ENCODE measurements around the gene CPD.
"Not testable (repeated sequence)": the region's sequence is repeated elsewhere in the genome, so short reads cannot be mapped to it uniquely, and the experiment has no call there.

The CPD gene

DNA sequence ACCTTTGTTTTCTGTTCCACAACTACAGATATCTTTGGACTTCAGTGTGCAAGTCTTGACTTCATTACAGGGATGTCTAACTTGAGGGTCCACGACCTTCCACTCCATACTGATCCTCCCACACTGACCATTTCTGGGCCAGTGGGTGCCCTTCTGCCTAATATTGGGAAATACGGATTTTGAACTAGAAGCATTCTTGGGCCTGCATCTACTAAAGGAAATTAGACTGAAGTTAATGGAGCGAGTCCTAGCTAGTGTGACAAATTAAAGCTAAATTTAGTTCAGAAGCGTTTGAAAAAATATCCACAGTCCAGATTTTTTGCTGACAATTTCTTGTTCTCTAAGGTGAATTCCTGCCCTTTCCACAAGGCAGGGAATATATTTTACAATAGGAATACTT lies 34.9 kb upstream of the CPD start:
- no peak overlapping the region for H3K4me3 ChIP-seq (ENCODE audit: low read depth in 1 of 2, low read length in 2 of 2)

DNA sequence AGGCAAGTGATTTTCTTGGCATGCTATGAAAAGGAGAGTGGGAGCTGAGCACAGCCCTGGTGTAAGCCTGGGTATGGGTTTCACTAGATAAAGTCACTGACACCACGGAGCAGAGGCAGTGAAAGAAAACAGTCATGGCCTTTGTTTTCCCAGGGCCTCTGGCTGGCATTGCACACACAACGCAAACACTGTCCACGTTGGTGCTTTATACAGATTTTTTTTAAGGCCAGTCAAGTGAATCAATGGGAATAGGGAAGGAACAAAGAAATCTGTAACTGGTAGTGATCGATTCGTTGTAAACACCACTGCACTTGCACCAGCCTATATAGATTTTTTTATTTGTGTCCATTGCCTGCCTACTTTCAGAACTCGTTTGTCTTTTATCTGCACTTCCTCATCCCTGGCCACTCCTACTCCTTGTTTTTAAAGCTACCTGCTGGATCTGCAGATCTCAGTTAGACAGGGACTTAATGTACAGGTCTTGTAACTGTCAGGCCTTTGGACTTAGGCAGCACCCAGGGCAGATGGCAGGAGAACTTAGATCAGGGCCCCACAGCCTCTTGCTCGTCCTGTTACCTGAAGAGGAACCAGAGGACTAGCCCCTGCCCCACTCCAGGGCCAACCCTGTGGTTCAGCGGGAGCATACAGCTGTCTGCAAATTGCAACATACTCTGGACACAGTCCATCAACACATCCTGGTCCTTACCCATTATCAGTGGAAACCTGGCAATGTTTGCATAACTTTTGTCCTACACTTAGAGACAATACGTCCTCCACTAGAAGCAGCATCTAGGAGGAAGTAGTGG lies 34.2 kb upstream of the CPD start:
- H3K4me3 ChIP-seq (ENCODE audit: low read depth in 1 of 2, low read length in 2 of 2): no peak overlapping the region
- H3K4me1 ChIP-seq (ENCODE audit: insufficient read depth, low read length): peaks cover 10% of the 10 kb centered on the region
- no peaks in the 10 kb centered on the region for H3K27me3 ChIP-seq (ENCODE audit: control insufficient read depth in 1 of 2, insufficient read depth in 2 of 2, low read length in 2 of 2)
- no peaks in the 10 kb centered on the region for H3K9me3 ChIP-seq (ENCODE audit: low read length)
- H3K9ac ChIP-seq (ENCODE audit: low read length): no peak overlapping the region
- no peak overlapping the region for H3K27ac ChIP-seq (ENCODE audit: low read depth, low read length)
- no peaks in the 10 kb centered on the region for H3K36me3 ChIP-seq (ENCODE audit: insufficient read depth, low read length)

More for the DNA sequence above, 34.9 kb upstream of the CPD start:
- no peak overlapping the region for H3K9ac ChIP-seq (ENCODE audit: low read length)
- peaks cover 10% of the 10 kb centered on the region for H3K4me1 ChIP-seq (ENCODE audit: insufficient read depth, low read length)
- H3K27me3 ChIP-seq (ENCODE audit: control insufficient read depth in 1 of 2, insufficient read depth in 2 of 2, low read length in 2 of 2): no peaks in the 10 kb centered on the region
- H3K36me3 ChIP-seq (ENCODE audit: insufficient read depth, low read length): no peaks in the 10 kb centered on the region
- no peaks in the 10 kb centered on the region for H3K9me3 ChIP-seq (ENCODE audit: low read length)
- no peak overlapping the region for H3K27ac ChIP-seq (ENCODE audit: low read depth, low read length)

DNA sequence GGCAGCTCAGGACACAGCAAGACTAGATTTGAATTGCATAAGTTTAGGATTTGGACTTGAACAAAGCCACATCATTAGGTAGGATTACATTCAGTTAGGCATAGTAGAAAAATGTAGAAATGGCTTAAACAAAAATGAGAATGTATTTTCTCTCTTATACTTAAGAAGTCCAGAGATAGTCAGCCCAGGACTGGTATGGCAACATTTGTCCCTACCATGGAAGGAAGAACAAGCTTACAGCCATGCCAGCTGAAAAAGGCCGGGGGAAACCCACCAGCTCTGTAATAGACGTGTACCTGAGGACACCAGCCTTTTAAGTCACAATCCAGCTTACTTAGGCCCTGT lies 33.7 kb upstream of the CPD start:
- Histone ChIP-seq H3K4me3 (ENCODE audit: low read depth in 1 of 2, low read length in 2 of 2) (no peak overlapping the region), H3K9ac (ENCODE audit: low read length) (no peak overlapping the region), H3K27ac (ENCODE audit: low read depth, low read length) (no peak overlapping the region)

DNA sequence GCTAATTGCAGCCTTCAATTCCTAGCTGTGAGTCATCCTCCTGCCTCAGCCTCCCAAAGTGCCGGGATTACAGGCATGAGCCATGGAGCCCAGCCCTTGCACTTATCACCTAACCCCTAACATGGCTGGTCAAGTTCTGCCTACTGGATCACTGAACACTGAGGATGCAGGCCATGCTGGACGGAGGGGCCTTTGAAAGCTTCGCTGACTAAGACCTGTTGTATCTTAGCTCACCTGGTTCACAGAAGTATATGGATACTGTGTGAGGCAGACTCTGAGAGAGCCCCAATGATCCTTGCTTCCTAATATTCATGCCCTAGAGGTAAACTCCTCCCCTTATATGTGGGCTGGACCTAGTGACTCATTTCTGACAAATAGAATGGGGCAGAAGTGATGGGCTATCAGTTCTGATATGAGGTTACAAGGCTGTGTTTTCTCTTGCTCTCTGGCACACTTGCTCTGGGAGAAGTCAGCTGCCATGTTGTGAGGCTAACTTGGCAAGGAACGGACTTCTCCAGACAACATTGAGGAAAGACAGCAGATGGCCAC lies 33.1 kb upstream of the CPD start:
- Histone ChIP-seq H3K27me3 (ENCODE audit: control insufficient read depth in 1 of 2, insufficient read depth in 2 of 2, low read length in 2 of 2) (no peaks in the 10 kb centered on the region), H3K9ac (ENCODE audit: low read length) (no peak overlapping the region), H3K9me3 (ENCODE audit: low read length) (no peaks in the 10 kb centered on the region), H3K4me3 (ENCODE audit: low read depth in 1 of 2, low read length in 2 of 2) (no peak overlapping the region), H3K27ac (ENCODE audit: low read depth, low read length) (no peak overlapping the region), H3K36me3 (ENCODE audit: insufficient read depth, low read length) (no peaks in the 10 kb centered on the region), H3K4me1 (ENCODE audit: insufficient read depth, low read length) (peaks cover 2% of the 10 kb centered on the region)

More for the DNA sequence above, 33.7 kb upstream of the CPD start:
- Histone ChIP-seq H3K4me1 (ENCODE audit: insufficient read depth, low read length) (peaks cover 8% of the 10 kb centered on the region), H3K36me3 (ENCODE audit: insufficient read depth, low read length) (no peaks in the 10 kb centered on the region), H3K27me3 (ENCODE audit: control insufficient read depth in 1 of 2, insufficient read depth in 2 of 2, low read length in 2 of 2) (no peaks in the 10 kb centered on the region), H3K9me3 (ENCODE audit: low read length) (no peaks in the 10 kb centered on the region)

DNA sequence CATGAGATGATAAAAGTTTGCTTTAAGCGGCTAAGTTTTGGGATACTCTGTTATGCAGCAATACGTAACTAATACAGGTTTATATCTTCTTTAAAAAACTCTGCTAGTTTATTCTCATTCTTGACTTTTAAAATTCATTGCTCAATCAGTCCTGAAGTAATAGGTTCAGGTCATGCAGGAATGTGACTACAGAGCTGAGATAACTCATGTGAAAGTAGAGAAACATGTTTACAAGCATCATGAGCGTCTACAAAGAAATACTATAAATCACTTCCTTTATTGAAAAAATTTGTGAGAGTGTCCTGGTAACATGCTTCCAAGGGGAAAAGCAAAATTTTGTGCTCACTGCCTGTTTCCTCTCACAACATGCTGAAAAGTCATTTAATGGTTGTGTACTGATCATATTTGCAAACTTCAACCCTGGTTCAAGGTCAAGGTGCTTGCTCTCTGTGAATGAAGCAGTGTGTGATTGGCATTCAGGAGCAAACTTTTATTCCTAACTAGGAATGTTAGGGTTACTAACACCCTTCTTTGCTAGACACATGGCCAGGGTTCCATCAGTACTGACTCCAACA lies 32.4 kb upstream of the CPD start:
- Histone ChIP-seq H3K4me3 (ENCODE audit: low read depth in 1 of 2, low read length in 2 of 2) (no peak overlapping the region), H3K27ac (ENCODE audit: low read depth, low read length) (no peak overlapping the region), H3K9ac (ENCODE audit: low read length) (no peak overlapping the region), H3K9me3 (ENCODE audit: low read length) (no peaks in the 10 kb centered on the region), H3K4me1 (ENCODE audit: insufficient read depth, low read length) (no peaks in the 10 kb centered on the region), H3K36me3 (ENCODE audit: insufficient read depth, low read length) (no peaks in the 10 kb centered on the region), H3K27me3 (ENCODE audit: control insufficient read depth in 1 of 2, insufficient read depth in 2 of 2, low read length in 2 of 2) (no peaks in the 10 kb centered on the region)

DNA sequence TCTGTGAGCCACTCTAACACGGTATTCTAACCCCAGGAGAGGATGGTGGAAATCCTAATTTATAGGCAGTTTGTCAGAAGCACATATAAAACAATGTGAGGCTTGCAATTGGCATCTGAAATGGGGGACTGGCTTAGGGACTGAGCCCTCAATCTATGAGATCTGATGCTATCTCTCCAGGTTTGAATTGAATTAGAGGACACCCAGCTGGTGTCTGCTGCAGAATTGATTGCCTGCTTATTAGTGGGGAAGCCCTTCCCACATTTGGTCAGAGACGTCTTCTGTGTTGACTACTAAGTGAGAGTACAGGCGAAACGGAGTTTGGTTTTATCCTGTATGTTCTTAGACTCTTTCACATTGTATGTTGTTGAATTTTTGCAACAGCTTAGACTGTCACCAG lies 31.2 kb upstream of the CPD start:
- H3K4me3 ChIP-seq (ENCODE audit: low read depth in 1 of 2, low read length in 2 of 2): no peak overlapping the region
- H3K4me1 ChIP-seq (ENCODE audit: insufficient read depth, low read length): no peaks in the 10 kb centered on the region
- no peak overlapping the region for H3K9ac ChIP-seq (ENCODE audit: low read length)
- no peaks in the 10 kb centered on the region for H3K9me3 ChIP-seq (ENCODE audit: low read length)
- no peaks in the 10 kb centered on the region for H3K27me3 ChIP-seq (ENCODE audit: control insufficient read depth in 1 of 2, insufficient read depth in 2 of 2, low read length in 2 of 2)
- H3K36me3 ChIP-seq (ENCODE audit: insufficient read depth, low read length): no peaks in the 10 kb centered on the region
- no peak overlapping the region for H3K27ac ChIP-seq (ENCODE audit: low read depth, low read length)

DNA sequence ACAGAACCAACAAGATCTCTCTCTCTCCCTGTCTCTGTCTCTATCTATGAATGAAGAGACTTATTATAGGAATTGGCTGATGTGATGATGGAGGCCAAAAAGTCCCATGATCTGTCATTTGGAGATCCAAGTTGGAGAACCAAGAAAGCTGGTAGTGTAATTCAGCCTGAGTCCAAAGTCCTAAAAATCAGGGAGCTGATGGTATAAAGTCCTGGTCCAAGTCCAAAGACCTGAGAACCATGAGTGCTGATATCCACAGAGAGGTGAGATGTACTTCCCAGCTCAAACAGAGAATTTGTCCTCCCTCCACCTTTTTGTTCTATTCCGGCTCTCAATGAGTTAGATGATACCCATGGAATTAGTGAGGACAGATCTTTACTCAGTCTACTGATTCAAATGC lies 29.5 kb upstream of the CPD start:
- no peaks in the 10 kb centered on the region for H3K36me3 ChIP-seq (ENCODE audit: insufficient read depth, low read length)

DNA sequence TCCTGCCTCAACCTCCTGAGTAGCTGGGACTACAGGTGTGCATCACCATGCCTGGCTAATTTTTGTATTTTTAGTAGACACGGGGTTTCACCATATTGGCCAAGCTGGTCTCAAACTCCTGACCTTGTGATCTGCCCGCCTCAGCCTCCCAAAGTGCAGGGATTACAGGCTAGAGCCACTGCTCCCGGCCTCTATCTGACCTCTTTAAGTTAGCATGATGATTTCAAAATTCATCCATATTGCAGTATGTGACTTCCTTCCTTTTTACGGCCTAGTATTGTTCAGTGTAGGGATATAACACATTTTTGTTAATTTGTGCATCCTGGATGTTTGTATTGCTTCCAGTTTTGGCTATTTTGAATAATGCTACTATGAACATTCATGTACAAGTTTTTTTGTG lies 27.5 kb upstream of the CPD start:
- not testable (repeated sequence) for H3K4me1 ChIP-seq (ENCODE audit: insufficient read depth, low read length); H3K27ac ChIP-seq (ENCODE audit: low read depth, low read length); H3K4me3 ChIP-seq (ENCODE audit: low read depth in 1 of 2, low read length in 2 of 2); H3K36me3 ChIP-seq (ENCODE audit: insufficient read depth, low read length); H3K9ac ChIP-seq (ENCODE audit: low read length); H3K27me3 ChIP-seq (ENCODE audit: control insufficient read depth in 1 of 2, insufficient read depth in 2 of 2, low read length in 2 of 2); H3K9me3 ChIP-seq (ENCODE audit: low read length)

More for the DNA sequence above, 29.5 kb upstream of the CPD start:
- no peak overlapping the region for H3K4me3 ChIP-seq (ENCODE audit: low read depth in 1 of 2, low read length in 2 of 2)
- H3K4me1 ChIP-seq (ENCODE audit: insufficient read depth, low read length): no peaks in the 10 kb centered on the region
- H3K27me3 ChIP-seq (ENCODE audit: control insufficient read depth in 1 of 2, insufficient read depth in 2 of 2, low read length in 2 of 2): no peaks in the 10 kb centered on the region
- no peak overlapping the region for H3K27ac ChIP-seq (ENCODE audit: low read depth, low read length)
- no peaks in the 10 kb centered on the region for H3K9me3 ChIP-seq (ENCODE audit: low read length)
- no peak overlapping the region for H3K9ac ChIP-seq (ENCODE audit: low read length)

DNA sequence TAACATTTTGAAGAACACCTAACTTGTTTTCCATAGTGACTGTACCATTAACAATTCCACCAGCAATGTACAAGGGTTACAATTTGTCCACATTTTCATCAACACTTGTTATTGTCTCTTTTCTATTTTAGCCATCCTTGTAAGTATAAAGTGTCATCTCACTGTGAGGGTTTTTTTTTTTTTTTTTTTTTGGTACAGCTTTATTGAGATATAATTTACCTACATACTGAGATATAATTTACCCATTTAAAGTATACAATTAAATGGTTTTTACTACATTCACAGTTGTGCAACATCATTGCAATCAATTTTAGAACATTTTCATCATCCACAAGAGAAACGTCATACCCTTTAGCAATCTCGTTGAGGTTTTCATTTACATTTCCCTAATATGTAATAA lies 27.0 kb upstream of the CPD start:
- no peak overlapping the region for H3K9ac ChIP-seq (ENCODE audit: low read length)
- no peak overlapping the region for H3K27ac ChIP-seq (ENCODE audit: low read depth, low read length)
- no peaks in the 10 kb centered on the region for H3K9me3 ChIP-seq (ENCODE audit: low read length)
- H3K4me3 ChIP-seq (ENCODE audit: low read depth in 1 of 2, low read length in 2 of 2): no peak overlapping the region
- H3K4me1 ChIP-seq (ENCODE audit: insufficient read depth, low read length): no peaks in the 10 kb centered on the region
- H3K27me3 ChIP-seq (ENCODE audit: control insufficient read depth in 1 of 2, insufficient read depth in 2 of 2, low read length in 2 of 2): no peaks in the 10 kb centered on the region
- no peaks in the 10 kb centered on the region for H3K36me3 ChIP-seq (ENCODE audit: insufficient read depth, low read length)

DNA sequence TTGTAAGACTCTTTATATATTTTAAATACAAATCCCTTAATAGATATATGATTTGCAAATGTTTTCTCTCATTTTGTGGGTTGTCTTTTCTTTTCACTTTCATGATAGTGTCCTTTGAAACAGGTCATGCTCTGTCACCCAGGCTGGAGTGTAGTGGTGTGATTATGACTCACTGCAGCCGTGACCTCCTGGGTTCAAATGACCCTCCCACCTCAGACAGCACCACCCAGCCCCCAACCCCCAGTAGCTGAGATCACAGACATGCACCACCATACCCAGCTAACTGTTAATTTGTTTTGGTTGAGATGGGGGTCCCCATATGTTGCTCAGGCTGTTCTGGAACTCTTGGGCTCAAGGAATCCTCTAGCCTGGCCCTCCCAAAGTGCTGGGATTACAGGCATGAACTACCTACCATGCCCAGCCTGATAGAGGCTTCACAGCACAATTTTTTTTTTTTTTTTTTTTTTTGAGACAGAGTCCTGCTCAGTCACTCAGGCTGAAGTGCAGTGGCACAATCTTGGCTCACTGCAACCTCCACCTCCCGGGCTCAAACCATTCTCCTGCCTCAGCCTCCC lies 26.4 kb upstream of the CPD start:
- Histone ChIP-seq H3K4me3 (ENCODE audit: low read depth in 1 of 2, low read length in 2 of 2) (no peak overlapping the region), H3K9me3 (ENCODE audit: low read length) (no peaks in the 10 kb centered on the region)

DNA sequence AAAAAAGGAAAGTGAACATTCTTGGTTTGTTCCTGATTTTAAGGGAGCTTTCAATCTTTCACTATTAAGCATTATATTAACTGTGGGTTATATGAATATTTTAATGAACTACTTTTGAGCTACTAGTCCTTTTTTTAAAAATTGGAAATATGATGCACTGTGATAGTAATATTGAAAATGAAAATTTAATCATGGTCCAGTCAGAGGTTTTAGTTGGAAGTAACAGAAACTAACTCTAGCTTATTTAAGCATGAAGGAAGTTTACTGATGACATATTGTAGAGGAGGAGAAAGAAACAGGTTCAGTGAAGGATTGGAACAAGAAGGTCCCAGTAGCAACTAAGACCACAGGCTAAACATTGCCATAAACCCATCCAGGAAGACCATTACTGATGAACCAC lies 24.0 kb upstream of the CPD start:
- Histone ChIP-seq H3K27ac (ENCODE audit: low read depth, low read length) (no peak overlapping the region), H3K27me3 (ENCODE audit: control insufficient read depth in 1 of 2, insufficient read depth in 2 of 2, low read length in 2 of 2) (no peaks in the 10 kb centered on the region), H3K36me3 (ENCODE audit: insufficient read depth, low read length) (no peaks in the 10 kb centered on the region), H3K4me3 (ENCODE audit: low read depth in 1 of 2, low read length in 2 of 2) (no peak overlapping the region), H3K4me1 (ENCODE audit: insufficient read depth, low read length) (no peaks in the 10 kb centered on the region), H3K9me3 (ENCODE audit: low read length) (no peaks in the 10 kb centered on the region), H3K9ac (ENCODE audit: low read length) (no peak overlapping the region)

More for the DNA sequence above, 26.4 kb upstream of the CPD start:
- H3K4me1 ChIP-seq (ENCODE audit: insufficient read depth, low read length): no peaks in the 10 kb centered on the region
- no peaks in the 10 kb centered on the region for H3K36me3 ChIP-seq (ENCODE audit: insufficient read depth, low read length)
- no peak overlapping the region for H3K9ac ChIP-seq (ENCODE audit: low read length)
- H3K27me3 ChIP-seq (ENCODE audit: control insufficient read depth in 1 of 2, insufficient read depth in 2 of 2, low read length in 2 of 2): no peaks in the 10 kb centered on the region
- H3K27ac ChIP-seq (ENCODE audit: low read depth, low read length): no peak overlapping the region
